KMS-11 (cell line): ENCODE data around the gene POLR3GL.

ENCODE experiments used
- H2AFZ ChIP-seq: fragments of 200-600 bp; sonication (generic); 2 replicates; pipeline ENCODE4 v1.6.1; 2016; ENCODE audit warnings: antibody characterized with exemption, mixed run types, low read depth
- H3K27ac ChIP-seq: fragments of 200-600 bp; sonication (generic); 2 replicates; pipeline ENCODE4 v1.6.1; 2016; ENCODE audit warnings: mild to moderate bottlenecking, mixed run types
- H3K27me3 ChIP-seq: fragments of 200-600 bp; sonication (generic); 2 replicates; pipeline ENCODE4 v1.6.1; 2017; ENCODE audit warnings: mild to moderate bottlenecking, low read depth, mixed run types, moderate library complexity; ENCODE audit not compliant: insufficient read depth
- H3K36me3 ChIP-seq: fragments of 200-600 bp; sonication (generic); 2 replicates; pipeline ENCODE4 v1.6.1; 2017; ENCODE audit warnings: mild to moderate bottlenecking, mixed run types; ENCODE audit not compliant: insufficient read depth
- H3K4me1 ChIP-seq: fragments of 200-600 bp; sonication (generic); 2 replicates; pipeline ENCODE4 v1.6.1; 2016; ENCODE audit warnings: mild to moderate bottlenecking, low read depth, mixed run types; ENCODE audit not compliant: poor library complexity, severe bottlenecking
- H3K4me2 ChIP-seq: fragments of 200-600 bp; sonication (generic); 2 replicates; pipeline ENCODE4 v1.7.0; 2016; ENCODE audit warnings: mild to moderate bottlenecking, mixed run types
- H3K4me3 ChIP-seq: fragments of 200-600 bp; sonication (generic); IDR thresholded peaks from 2 replicates; pipeline ENCODE4 v1.6.1; 2017; ENCODE audit warnings: low read depth, low read length, mixed read lengths; ENCODE audit not compliant: insufficient read depth
- H3K79me2 ChIP-seq: fragments of 200-600 bp; sonication (generic); 2 replicates; pipeline ENCODE4 v1.6.1; 2016; ENCODE audit warnings: low read depth, mixed run types; ENCODE audit not compliant: insufficient read depth
- H3K9ac ChIP-seq: fragments of 200-600 bp; sonication (generic); 2 replicates; pipeline ENCODE4 v1.6.1; 2016; ENCODE audit warnings: mild to moderate bottlenecking, mixed run types
- H4K20me1 ChIP-seq: fragments of 200-600 bp; sonication (generic); 2 replicates; pipeline ENCODE4 v1.6.1; 2016; ENCODE audit warnings: mild to moderate bottlenecking, mixed run types; ENCODE audit not compliant: insufficient read depth
- TF ChIP-seq, protein P1 (sequence below): fragments of 200-600 bp; sonication (generic); conservative IDR thresholded peaks from 2 replicates; pipeline ENCODE4 v1.6.1; 2017; ENCODE audit warnings: low read depth, mild to moderate bottlenecking, antibody characterized with exemption, low read length, moderate library complexity, mixed read lengths

The POLR3GL gene

DNA sequence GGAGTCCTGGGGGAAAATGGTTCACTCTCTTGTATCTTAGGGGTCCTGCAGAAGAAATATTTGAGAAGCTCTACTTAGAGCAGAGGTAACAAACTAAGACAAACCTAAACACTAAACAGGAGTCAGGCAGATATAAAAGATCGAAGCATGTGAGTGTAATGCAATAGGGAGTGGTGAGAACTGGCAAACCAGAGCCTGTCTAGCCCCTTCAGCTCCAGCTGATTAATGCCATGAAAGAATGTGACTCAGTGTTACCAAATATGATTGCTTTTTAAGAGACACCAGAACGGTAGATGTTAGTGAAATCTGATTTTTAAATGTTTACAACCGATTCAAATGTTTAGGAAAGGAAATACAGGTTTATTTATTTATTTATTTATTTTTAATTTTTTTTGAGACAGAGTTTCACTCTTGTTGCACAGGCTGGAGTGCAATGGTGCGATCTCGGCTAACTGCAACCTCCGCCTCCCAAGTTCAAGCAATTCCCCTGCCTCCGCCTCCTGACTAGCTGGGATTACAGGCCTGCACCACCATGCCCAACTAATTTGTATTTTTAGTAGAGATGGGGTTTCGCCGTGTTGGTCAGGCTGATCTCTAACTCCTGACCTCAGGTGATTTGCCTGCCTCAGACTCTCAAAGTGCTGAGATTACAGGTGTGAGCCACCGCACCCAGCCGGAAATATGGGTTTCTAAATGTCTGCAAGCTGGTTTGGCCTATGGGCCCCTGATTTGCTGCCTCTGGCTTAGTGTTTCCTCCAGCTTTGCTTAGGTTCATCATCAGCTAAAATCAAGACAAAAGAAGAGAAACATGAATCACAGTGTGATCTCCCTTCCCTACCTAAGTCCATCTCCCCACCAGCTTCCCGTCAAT lies 19.7 kb downstream of the POLR3GL start:
- H3K9ac ChIP-seq: no peak overlapping the region
- H3K27ac ChIP-seq: no peak overlapping the region
- TF ChIP-seq, protein P1, sequence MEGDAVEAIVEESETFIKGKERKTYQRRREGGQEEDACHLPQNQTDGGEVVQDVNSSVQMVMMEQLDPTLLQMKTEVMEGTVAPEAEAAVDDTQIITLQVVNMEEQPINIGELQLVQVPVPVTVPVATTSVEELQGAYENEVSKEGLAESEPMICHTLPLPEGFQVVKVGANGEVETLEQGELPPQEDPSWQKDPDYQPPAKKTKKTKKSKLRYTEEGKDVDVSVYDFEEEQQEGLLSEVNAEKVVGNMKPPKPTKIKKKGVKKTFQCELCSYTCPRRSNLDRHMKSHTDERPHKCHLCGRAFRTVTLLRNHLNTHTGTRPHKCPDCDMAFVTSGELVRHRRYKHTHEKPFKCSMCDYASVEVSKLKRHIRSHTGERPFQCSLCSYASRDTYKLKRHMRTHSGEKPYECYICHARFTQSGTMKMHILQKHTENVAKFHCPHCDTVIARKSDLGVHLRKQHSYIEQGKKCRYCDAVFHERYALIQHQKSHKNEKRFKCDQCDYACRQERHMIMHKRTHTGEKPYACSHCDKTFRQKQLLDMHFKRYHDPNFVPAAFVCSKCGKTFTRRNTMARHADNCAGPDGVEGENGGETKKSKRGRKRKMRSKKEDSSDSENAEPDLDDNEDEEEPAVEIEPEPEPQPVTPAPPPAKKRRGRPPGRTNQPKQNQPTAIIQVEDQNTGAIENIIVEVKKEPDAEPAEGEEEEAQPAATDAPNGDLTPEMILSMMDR: no peak
- H3K27me3 ChIP-seq: no peaks in the 10 kb centered on the region
- no peak overlapping the region for H3K4me2 ChIP-seq
- no peaks in the 10 kb centered on the region for H3K79me2 ChIP-seq
- no peaks in the 10 kb centered on the region for H3K36me3 ChIP-seq
- H3K4me1 ChIP-seq: peaks cover 40% of the 10 kb centered on the region
- no peaks in the 10 kb centered on the region for H4K20me1 ChIP-seq
- H3K4me3 ChIP-seq: no peak overlapping the region
- H2AFZ ChIP-seq: no peak overlapping the region

DNA sequence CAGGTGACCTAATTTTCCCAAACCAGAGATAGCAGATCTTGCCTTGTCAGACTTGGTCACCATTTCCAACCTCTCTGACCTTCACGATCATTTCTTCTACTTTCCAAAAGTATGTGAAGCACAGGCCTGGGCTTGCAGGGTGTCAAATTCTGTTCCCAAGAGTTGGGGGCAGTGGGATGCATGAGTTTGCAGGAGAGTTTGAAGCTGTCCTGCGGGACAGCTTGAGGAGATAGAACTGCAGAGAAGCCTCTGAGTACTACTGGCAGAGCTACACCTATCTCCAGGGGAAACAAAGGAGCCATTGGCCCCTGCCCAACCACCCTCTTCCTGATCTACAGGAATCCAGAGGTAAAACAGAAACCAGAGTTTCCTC lies 20.6 kb downstream of the POLR3GL start:
- no peak overlapping the region for H3K4me3 ChIP-seq
- H3K4me1 ChIP-seq: peaks cover 31% of the 10 kb centered on the region
- no peaks in the 10 kb centered on the region for H3K36me3 ChIP-seq
- no peak overlapping the region for H3K4me2 ChIP-seq
- TF ChIP-seq, protein P1: no peak
- no peak overlapping the region for H3K9ac ChIP-seq
- H2AFZ ChIP-seq: no peak overlapping the region
- no peaks in the 10 kb centered on the region for H3K27me3 ChIP-seq
- H3K27ac ChIP-seq: no peak overlapping the region
- no peaks in the 10 kb centered on the region for H3K79me2 ChIP-seq
- H4K20me1 ChIP-seq: no peaks in the 10 kb centered on the region

DNA sequence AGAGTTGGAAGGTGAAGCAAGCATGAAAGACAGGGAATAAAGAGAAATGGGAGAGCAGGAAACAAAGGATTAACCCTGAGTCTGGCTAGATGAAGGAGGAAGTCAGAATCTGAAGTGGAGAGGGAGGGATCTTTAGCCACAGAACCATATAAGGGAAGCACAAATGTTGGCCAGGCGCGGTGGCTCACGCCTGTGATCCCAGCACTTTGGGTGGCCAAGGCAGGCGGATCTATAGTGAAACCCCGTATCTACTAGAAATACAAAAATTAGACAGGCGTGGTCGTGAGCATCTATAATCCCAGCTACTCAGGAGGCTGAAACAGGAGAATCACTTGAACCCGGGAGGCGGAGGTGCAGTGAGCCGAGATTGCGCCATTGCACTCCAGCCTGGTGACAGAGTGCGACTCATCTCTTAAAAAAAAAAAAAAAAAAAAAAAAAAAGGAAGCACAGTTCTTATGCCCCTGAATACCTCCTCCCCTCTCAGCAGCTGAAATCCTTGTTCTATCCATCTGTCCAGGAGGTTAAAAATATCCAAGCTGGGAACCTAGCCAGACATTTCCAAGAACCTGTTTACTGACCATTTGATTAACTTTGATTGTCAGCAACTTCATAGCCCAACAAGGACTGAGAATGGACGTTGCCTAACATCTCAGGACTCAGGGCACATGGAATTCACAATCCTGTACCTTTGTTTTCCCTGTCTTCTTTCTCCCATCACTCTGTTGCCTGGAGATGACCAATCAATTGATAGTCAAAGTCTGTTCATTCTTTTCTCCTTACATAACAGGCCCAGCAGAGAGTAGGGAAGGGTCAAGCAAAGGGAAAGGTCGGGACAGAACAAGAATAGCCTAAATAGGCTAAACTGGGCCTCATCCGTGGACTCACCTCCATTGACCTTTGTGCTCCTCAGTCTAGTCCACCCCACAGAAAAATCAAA lies 21.3 kb downstream of the POLR3GL start:
- H4K20me1 ChIP-seq: no peaks in the 10 kb centered on the region
- H3K4me2 ChIP-seq: no peak overlapping the region
- H3K9ac ChIP-seq: no peak overlapping the region
- H3K4me1 ChIP-seq: peaks cover 25% of the 10 kb centered on the region
- no peak overlapping the region for H3K27ac ChIP-seq
- no peaks in the 10 kb centered on the region for H3K79me2 ChIP-seq
- H2AFZ ChIP-seq: no peak overlapping the region
- no peaks in the 10 kb centered on the region for H3K27me3 ChIP-seq
- H3K4me3 ChIP-seq: no peak overlapping the region
- H3K36me3 ChIP-seq: no peaks in the 10 kb centered on the region
- TF ChIP-seq, protein P1: no peak

DNA sequence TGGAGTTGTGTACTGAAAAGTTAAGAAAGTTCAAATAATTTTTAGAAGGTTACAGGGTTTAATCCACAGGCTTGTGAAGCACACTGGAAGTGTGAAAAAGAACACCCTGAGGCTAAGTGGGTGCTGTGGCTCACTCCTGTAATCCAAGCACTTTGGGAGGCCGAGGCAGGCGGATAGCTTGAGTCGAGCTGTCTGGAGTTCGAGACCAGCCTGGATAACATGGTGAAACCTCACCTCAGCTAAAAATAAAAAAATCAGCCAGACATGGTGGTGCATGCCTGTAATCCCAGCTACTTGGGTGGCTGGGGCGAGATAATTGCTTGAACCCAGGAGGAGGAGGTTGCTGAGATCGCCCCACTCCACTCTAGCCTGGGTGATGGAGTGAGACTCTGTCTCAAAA lies 22.1 kb downstream of the POLR3GL start:
- Histone ChIP-seq H3K9ac (no peak overlapping the region), H3K4me1 (peaks cover 19% of the 10 kb centered on the region), H4K20me1 (no peaks in the 10 kb centered on the region), H3K4me2 (no peak overlapping the region), H3K27ac (no peak overlapping the region), H2AFZ (no peak overlapping the region), H3K27me3 (no peaks in the 10 kb centered on the region), H3K36me3 (no peaks in the 10 kb centered on the region), H3K4me3 (no peak overlapping the region), H3K79me2 (no peaks in the 10 kb centered on the region)
- TF ChIP-seq, protein P1: no peak
